HEK293 (cell line): ENCODE measurements around the gene PRC1.
A peak's percentile ranks its signal among the peaks of the same experiment; 100 is the strongest.

Experiments used
- CTCF ChIA-PET: fragments of 350-600 bp; formaldehyde crosslinking; extraction: SDS; loops from one replicate; lab custom pipeline; 2021; ENCODE audit warnings: antibody characterized with exemption; lab: Yijun Ruan, JAX
- POLR2A ChIA-PET: fragments of 300-600 bp; formaldehyde crosslinking; extraction: SDS; loops from one replicate; lab custom pipeline; 2020; ENCODE audit warnings: antibody characterized with exemption, inconsistent platforms; lab: Yijun Ruan, JAX
- H3K27ac ChIP-seq: fragments of 200-500 bp; sonication (Bioruptor generic); 2 replicates; pipeline ENCODE4 v1.5.1; 2014; ENCODE audit warnings: low read depth, low read length, control low read depth, inconsistent platforms; ENCODE audit errors: extremely low read depth
- H3K36me3 ChIP-seq, 2 experiments: fragments of 200-500 bp in 1 of 2; sonication (Bioruptor generic) in 1 of 2; 1 replicate in 1 of 2; 2 replicates in 1 of 2; pipeline ENCODE4 v1.5.1; 2014 to 2017; ENCODE audit warnings: inconsistent platforms in 2 of 2, low read length in 2 of 2; ENCODE audit not compliant: control insufficient read depth in 2 of 2, insufficient read depth in 1 of 2
- H3K4me1 ChIP-seq: fragments of 200-500 bp; sonication (Bioruptor generic); 2 replicates; pipeline ENCODE4 v1.5.1; 2014; ENCODE audit warnings: mild to moderate bottlenecking, low read length, inconsistent platforms; ENCODE audit not compliant: control insufficient read depth, insufficient read depth
- H3K4me3 ChIP-seq: 2 replicates; pipeline ENCODE4 v1.5.1; 2011; ENCODE audit warnings: low read depth, mild to moderate bottlenecking, control low read depth, low read length, moderate library complexity
- H3K9me3 ChIP-seq: fragments of 200-500 bp; sonication (Bioruptor generic); 2 replicates; pipeline ENCODE4 v1.5.1; 2014; ENCODE audit warnings: low read depth, low read length, inconsistent platforms; ENCODE audit not compliant: control insufficient read depth, insufficient read depth
- BCL11A ChIP-seq: fragments of 450-650 bp; formaldehyde crosslinking; IDR thresholded peaks from 2 replicates; pipeline ENCODE4 v1.5.1; 2016; ENCODE audit warnings: low read depth, missing biosample characterization, missing genetic modification characterization
- GFI1B ChIP-seq: fragments of 450-650 bp; formaldehyde crosslinking; IDR thresholded peaks from 2 replicates; pipeline ENCODE4 v1.5.1; 2016; ENCODE audit warnings: missing biosample characterization, missing genetic modification characterization
- GLIS1 ChIP-seq: fragments of 450-650 bp; formaldehyde crosslinking; IDR thresholded peaks from 2 replicates; pipeline ENCODE4 v1.5.1; 2016; ENCODE audit warnings: missing biosample characterization, missing genetic modification characterization
- HOXA7 ChIP-seq: sonication (generic); formaldehyde crosslinking; IDR thresholded peaks from 2 replicates; pipeline ENCODE4 v1.8.1; 2022; ENCODE audit warnings: missing genetic modification reagents, borderline replicate concordance
- ZFP69B ChIP-seq: fragments of 450-650 bp; formaldehyde crosslinking; IDR thresholded peaks from 2 replicates; pipeline ENCODE4 v1.5.1; 2016; ENCODE audit warnings: missing biosample characterization, missing genetic modification characterization
- ZNF571 ChIP-seq: fragments of 450-650 bp; formaldehyde crosslinking; IDR thresholded peaks from 2 replicates; pipeline ENCODE4 v1.5.0; 2017; ENCODE audit warnings: missing biosample characterization, missing genetic modification characterization
- ZNF600 ChIP-seq: fragments of 450-650 bp; formaldehyde crosslinking; IDR thresholded peaks from 2 replicates; pipeline ENCODE4 v1.5.1; 2016; ENCODE audit warnings: missing biosample characterization, missing genetic modification characterization
- ZNF629 ChIP-seq: fragments of 450-650 bp; formaldehyde crosslinking; IDR thresholded peaks from 2 replicates; pipeline ENCODE4 v1.5.1; 2017; ENCODE audit warnings: missing biosample characterization, missing genetic modification characterization
- ZNF76 ChIP-seq: fragments of 450-650 bp; formaldehyde crosslinking; IDR thresholded peaks from 2 replicates; pipeline ENCODE4; 2016; ENCODE audit warnings: low read depth, missing biosample characterization, missing genetic modification characterization, borderline replicate concordance
- ZNF837 ChIP-seq: fragments of 450-650 bp; formaldehyde crosslinking; IDR thresholded peaks from 2 replicates; pipeline ENCODE4 v1.5.1; 2016; ENCODE audit warnings: missing biosample characterization, missing genetic modification characterization
- ZNF843 ChIP-seq: fragments of 450-650 bp; formaldehyde crosslinking; IDR thresholded peaks from 2 replicates; pipeline ENCODE4 v1.5.1; 2016; ENCODE audit warnings: missing biosample characterization, missing genetic modification characterization
- TF ChIP-seq, protein P1 (sequence below): fragments of 450-650 bp; formaldehyde crosslinking; IDR thresholded peaks from 2 replicates; pipeline ENCODE4 v1.5.1; 2016; ENCODE audit warnings: missing biosample characterization, missing genetic modification characterization
- TF ChIP-seq, protein P2 (sequence below): fragments of 450-650 bp; formaldehyde crosslinking; IDR thresholded peaks from 2 replicates; pipeline ENCODE4 v1.5.0; 2017; ENCODE audit warnings: missing biosample characterization, missing genetic modification characterization, borderline replicate concordance
- TF ChIP-seq, protein P3 (sequence below): fragments of 450-650 bp; formaldehyde crosslinking; IDR thresholded peaks from 2 replicates; pipeline ENCODE4 v1.5.1; 2016; ENCODE audit warnings: missing biosample characterization, missing genetic modification characterization

Gene PRC1

DNA sequence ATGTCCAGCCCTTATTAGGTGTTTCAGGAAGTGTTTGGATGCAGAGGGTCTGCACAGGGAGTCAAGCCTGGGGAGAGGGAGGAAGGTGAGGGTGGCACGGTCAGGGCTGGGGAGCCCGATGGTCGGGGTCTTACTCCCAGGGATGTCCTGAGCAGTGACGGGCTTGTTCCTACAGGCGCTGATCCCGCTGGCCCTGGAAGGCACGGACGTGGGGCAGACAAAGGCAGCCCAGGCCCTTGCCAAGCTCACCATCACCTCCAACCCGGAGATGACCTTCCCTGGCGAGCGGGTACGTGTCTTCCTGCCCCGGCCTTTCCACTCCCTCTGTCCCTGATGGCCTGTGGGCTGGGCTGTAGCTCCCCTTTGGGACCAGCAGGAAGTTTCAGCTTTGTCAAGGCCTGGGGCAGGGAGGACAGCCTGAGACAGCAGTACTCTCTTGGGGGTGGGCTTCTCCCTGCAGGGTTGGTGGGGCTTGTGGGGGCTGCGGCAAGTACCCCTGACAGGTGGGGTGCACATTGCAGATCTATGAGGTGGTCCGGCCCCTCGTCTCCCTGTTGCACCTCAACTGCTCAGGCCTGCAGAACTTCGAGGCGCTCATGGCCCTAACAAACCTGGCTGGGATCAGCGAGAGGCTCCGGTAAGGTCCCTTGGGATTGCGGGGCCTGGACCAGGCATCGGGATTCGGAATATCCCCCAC lies 44.2 kb downstream of the PRC1 start (continued):
- TF ChIP-seq, protein P1, sequence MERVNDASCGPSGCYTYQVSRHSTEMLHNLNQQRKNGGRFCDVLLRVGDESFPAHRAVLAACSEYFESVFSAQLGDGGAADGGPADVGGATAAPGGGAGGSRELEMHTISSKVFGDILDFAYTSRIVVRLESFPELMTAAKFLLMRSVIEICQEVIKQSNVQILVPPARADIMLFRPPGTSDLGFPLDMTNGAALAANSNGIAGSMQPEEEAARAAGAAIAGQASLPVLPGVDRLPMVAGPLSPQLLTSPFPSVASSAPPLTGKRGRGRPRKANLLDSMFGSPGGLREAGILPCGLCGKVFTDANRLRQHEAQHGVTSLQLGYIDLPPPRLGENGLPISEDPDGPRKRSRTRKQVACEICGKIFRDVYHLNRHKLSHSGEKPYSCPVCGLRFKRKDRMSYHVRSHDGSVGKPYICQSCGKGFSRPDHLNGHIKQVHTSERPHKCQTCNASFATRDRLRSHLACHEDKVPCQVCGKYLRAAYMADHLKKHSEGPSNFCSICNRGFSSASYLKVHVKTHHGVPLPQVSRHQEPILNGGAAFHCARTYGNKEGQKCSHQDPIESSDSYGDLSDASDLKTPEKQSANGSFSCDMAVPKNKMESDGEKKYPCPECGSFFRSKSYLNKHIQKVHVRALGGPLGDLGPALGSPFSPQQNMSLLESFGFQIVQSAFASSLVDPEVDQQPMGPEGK (tag by site-specific recombination), result no peak
- no peak for TF ChIP-seq BCL11A (tag by site-specific recombination)

DNA sequence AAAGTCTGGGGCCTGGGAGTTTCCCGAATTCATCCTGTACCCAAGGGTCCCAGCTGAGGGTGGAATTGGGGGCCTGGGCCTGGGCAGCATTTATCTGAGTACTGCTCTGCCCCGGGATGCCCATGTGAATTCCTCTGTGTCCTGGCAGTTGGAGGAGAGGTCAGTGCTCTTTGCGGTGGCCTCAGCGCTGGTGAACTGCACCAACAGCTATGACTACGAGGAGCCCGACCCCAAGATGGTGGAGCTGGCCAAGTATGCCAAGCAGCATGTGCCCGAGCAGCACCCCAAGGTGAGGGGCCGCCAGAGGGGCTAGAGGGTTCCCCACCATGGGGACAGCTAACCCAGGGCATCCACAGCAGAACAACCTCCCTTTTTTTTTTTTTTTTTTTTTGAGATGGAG lies 45.8 kb downstream of the PRC1 start:
- TF ChIP-seq ZNF629 (tag by site-specific recombination), result no peak
- no peak for TF ChIP-seq GFI1B (tag by site-specific recombination)
- TF ChIP-seq ZNF843 (tag by site-specific recombination), result no peak
- TF ChIP-seq ZNF837 (tag by site-specific recombination), result no peak
- no peak for TF ChIP-seq ZNF76 (tag by site-specific recombination)
- no peak for TF ChIP-seq HOXA7 (CRISPR knock-in tag)
- no peak for TF ChIP-seq ZFP69B (tag by site-specific recombination)
- ChIA-PET POLR2A (interaction anchor here (0.6 to 1.1 kb wide), 3 partner anchors 8 to 44 kb away, joined by 3 to 5 read pairs (median 4); no protein-coding TSS in a partner anchor), CTCF (interaction anchor here (0.9 to 4.0 kb wide), 4 partner anchors 14 to 84 kb away, joined by 3 to 16 read pairs (median 6); partner anchors contain the start of genes HDDC3, MAN2A2 and UNC45A)
- Histone ChIP-seq H3K9me3 (no peaks in the 10 kb centered on the region), H3K4me3 (no peak overlapping the region), H3K36me3 (peaks cover 49 to 94% of the 10 kb centered on the region in 2 experiments), H3K27ac (no peak overlapping the region), H3K4me1 (no peaks in the 10 kb centered on the region)

DNA sequence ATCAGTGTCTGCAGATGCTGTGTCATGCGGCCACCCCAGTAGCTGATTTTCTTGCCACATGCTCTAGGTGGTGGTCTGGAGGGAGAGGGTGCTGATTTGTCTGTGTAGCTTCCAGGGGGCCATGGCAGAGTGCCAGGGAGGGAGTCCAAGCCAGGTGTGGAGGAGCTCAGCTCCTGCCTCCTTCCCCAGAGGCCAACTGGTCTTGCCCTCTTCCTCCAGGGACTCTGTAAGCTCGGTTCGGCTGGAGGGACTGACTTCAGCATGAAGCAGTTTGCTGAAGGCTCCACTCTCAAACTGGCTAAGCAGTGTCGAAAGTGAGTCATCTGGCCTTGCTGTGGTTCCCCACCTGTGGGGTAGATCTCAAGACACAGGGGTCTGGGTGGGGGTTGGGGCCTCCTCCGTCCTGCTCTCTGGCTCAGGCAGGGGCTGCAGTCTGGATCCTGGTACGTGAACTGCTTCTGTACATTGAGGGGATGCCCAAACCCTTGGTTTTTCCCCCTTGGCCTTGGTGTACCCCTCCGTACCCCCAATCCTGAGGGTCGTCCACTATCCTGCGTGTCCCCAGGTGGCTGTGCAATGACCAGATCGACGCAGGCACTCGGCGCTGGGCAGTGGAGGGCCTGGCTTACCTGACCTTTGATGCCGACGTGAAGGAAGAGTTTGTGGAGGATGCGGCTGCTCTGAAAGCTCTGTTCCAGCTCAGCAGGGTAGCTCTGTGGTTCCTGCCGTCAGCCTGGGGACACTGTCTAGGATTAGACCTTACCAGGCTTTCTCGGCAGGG lies 46.6 kb downstream of the PRC1 start:
- TF ChIP-seq, protein P2, sequence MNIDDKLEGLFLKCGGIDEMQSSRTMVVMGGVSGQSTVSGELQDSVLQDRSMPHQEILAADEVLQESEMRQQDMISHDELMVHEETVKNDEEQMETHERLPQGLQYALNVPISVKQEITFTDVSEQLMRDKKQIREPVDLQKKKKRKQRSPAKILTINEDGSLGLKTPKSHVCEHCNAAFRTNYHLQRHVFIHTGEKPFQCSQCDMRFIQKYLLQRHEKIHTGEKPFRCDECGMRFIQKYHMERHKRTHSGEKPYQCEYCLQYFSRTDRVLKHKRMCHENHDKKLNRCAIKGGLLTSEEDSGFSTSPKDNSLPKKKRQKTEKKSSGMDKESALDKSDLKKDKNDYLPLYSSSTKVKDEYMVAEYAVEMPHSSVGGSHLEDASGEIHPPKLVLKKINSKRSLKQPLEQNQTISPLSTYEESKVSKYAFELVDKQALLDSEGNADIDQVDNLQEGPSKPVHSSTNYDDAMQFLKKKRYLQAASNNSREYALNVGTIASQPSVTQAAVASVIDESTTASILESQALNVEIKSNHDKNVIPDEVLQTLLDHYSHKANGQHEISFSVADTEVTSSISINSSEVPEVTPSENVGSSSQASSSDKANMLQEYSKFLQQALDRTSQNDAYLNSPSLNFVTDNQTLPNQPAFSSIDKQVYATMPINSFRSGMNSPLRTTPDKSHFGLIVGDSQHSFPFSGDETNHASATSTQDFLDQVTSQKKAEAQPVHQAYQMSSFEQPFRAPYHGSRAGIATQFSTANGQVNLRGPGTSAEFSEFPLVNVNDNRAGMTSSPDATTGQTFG, result no peak
- TF ChIP-seq, protein P3, sequence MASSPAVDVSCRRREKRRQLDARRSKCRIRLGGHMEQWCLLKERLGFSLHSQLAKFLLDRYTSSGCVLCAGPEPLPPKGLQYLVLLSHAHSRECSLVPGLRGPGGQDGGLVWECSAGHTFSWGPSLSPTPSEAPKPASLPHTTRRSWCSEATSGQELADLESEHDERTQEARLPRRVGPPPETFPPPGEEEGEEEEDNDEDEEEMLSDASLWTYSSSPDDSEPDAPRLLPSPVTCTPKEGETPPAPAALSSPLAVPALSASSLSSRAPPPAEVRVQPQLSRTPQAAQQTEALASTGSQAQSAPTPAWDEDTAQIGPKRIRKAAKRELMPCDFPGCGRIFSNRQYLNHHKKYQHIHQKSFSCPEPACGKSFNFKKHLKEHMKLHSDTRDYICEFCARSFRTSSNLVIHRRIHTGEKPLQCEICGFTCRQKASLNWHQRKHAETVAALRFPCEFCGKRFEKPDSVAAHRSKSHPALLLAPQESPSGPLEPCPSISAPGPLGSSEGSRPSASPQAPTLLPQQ (tag by site-specific recombination), result 0 out of 2 replicates have a peak, but pooled peaks have one; percentile 48
- TF ChIP-seq GLIS1 (peak; percentile 65), ZNF600 (tag by site-specific recombination) (peak; percentile 36; the same call in 1 of the 2 replicates), ZNF571 (tag by site-specific recombination) (no peak)
- ChIA-PET CTCF (interaction anchor here (0.9 to 4.0 kb wide), 3 partner anchors 13 to 85 kb away, joined by 5 to 16 read pairs (median 6); partner anchors contain the start of genes HDDC3 and UNC45A), POLR2A (interaction anchor here (0.6 to 2.3 kb wide), 7 partner anchors 7 to 47 kb away, joined by 3 to 17 read pairs (median 3); partner anchors contain the start of genes MAN2A2, PRC1 and UNC45A)
- Histone ChIP-seq H3K27ac (no peak overlapping the region), H3K36me3 (peaks cover 56 to 94% of the 10 kb centered on the region in 2 experiments), H3K4me3 (no peak overlapping the region), H3K9me3 (no peaks in the 10 kb centered on the region), H3K4me1 (no peaks in the 10 kb centered on the region)
